Measurements from ENCODE around the gene CASP3.

DNA sequence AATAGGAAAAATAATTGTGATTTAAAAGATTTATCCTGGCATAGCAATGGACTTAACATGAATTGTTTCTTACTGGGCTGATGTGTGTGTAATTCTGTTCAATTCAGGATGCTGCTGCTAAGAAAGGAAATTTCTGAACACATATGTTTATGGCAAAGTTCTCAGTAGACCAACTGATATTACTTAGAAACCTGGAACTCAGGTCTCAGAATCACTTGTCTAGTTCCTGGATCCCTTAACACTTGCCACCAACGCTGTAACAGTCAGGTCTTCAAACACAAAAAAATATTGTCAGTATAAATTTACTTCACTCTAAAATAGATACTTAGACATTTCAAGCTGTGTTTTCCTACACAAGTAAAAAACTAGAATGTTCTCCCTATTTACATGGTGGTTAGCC, 5.5 kb downstream of the CASP3 start:
- TF ChIP-seq, protein P1, sequence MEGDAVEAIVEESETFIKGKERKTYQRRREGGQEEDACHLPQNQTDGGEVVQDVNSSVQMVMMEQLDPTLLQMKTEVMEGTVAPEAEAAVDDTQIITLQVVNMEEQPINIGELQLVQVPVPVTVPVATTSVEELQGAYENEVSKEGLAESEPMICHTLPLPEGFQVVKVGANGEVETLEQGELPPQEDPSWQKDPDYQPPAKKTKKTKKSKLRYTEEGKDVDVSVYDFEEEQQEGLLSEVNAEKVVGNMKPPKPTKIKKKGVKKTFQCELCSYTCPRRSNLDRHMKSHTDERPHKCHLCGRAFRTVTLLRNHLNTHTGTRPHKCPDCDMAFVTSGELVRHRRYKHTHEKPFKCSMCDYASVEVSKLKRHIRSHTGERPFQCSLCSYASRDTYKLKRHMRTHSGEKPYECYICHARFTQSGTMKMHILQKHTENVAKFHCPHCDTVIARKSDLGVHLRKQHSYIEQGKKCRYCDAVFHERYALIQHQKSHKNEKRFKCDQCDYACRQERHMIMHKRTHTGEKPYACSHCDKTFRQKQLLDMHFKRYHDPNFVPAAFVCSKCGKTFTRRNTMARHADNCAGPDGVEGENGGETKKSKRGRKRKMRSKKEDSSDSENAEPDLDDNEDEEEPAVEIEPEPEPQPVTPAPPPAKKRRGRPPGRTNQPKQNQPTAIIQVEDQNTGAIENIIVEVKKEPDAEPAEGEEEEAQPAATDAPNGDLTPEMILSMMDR (IDR thresholded peaks at IDR 0.05), result no peak
- no peak for TF ChIP-seq POLR2A (IDR thresholded peaks at IDR 0.05)
